ENCODE measurements around the gene GORASP2.

Gene GORASP2

DNA sequence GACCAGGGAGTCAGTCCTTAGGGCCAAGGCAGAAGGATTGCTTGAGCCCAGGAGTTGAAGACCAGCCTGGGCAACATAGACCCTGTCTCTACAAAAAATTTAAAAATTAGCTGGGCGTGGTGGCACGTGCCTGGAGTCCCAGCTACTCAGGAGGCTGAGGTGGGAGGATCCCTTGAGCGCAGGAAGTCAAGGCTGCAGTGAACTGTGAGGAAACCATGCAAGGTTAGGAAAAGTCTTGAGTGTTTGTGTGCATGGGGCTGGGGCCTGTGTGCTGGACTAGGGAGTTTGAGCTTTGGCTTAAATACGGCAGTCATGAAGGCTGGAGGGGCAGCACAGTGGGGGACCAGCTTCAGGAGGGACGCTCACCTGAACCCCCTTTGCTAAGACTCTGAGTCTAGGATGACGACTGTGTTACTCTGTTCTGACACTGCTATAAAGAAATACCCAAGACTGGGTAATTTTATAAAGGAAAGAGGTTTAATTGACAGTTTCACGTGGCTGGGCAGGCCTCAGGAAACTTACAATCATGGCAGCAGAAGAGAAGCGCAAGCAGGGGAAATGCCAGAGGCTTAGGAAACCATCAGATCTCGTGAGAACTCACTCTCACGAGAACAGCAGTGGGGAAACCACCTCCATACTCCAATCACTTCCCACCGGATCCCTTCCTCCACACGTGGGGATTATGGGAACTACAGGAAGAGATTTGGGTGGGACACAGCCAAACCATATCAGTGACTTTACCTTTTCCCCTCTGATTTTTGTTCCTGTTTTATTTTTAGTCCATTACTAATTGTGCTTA lies 39.4 kb downstream of the GORASP2 start:
- Mint-ChIP-seq H3K4me3 (no peak overlapping the region), H3K4me1 (peaks cover 9% of the 10 kb centered on the region), H3K27me3 (no peaks in the 10 kb centered on the region), H3K27ac (peak overlapping the region; percentile 3), H3K9me3 (no peaks in the 10 kb centered on the region), H3K36me3 (peaks cover 39% of the 10 kb centered on the region)
- ATAC-seq: no peak

DNA sequence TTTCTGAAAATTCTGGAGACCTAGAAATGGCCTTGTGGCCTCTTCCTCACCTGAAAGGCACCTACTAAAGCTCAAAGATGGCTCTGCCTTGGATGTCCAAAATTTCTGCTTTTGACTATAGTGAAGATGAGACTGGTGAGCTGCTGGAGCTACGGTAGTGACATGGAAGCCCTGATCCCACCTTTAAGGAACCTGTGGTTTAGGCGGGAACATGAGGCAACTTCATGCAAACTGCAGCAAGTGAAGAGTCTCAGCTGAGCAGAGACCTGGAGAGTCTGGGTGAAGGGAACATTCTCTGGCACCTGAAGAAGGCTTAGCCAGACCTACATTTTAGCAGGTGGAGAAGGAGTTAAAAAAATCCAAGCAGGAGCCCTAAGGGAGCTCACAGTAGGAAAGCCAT lies 40.0 kb downstream of the GORASP2 start:
- no peaks in the 10 kb centered on the region for H3K9me3 Mint-ChIP-seq
- ATAC-seq: no peak
- peaks cover 39% of the 10 kb centered on the region for H3K36me3 Mint-ChIP-seq
- no peaks in the 10 kb centered on the region for H3K27me3 Mint-ChIP-seq
- H3K4me3 Mint-ChIP-seq: no peak overlapping the region
- peaks cover 11% of the 10 kb centered on the region for H3K4me1 Mint-ChIP-seq
- peak overlapping the region; percentile 3 for H3K27ac Mint-ChIP-seq

DNA sequence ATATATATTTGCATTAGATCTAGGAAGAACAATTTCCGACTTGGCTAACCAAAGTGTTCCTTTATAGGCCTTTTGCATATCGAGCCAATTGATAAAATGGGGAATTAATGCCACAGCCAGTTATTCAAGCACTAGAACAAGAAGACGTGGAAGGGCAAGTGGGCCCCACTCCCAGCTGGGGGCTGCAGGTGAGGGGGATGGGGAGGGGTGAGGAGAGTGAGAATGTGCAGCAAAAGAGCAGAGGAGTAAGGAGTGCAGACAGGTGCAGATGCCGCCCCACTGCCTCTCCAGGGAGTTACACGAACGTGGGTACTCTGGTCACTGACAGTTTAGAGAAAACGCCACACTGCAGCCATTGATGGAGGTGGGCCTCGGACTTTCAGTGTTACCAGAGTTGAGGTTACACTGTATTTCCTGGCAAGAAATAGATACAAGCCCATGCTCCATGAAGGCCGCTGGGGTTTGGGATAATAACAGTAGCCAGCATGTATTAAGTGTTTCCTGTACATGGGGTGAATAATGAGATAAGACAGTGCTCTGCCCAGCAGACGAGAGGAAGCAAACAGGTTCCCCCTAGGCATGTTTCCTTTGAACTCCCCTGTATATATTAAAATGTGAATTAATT lies 40.9 kb downstream of the GORASP2 start:
- Mint-ChIP-seq H3K4me1 (peaks cover 19% of the 10 kb centered on the region), H3K36me3 (peaks cover 33% of the 10 kb centered on the region), H3K4me3 (no peak overlapping the region), H3K27ac (no peak overlapping the region), H3K9me3 (no peaks in the 10 kb centered on the region), H3K27me3 (no peaks in the 10 kb centered on the region)
- ATAC-seq: no peak

DNA sequence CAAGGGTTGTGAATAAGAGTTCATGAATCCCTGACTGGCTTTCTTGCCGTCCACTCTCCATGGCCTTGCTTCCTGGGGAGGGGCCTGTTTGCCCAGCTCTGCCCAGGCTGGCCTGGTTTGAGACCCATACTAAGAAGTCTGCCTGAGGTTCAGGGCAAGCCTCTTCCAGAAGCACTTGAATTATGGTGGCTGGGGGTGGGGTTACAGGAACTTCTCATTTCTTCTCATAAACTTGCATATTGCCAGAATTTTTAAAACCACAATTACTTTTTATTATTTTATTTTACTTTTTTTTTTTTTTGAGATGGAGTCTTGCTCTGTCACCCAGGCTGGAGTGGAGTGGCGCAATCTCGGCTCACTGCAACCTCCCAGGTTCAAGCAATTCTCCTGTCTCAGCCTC lies 42.0 kb downstream of the GORASP2 start:
- Mint-ChIP-seq H3K27ac (no peak overlapping the region), H3K36me3 (peaks cover 22% of the 10 kb centered on the region), H3K4me3 (no peak overlapping the region), H3K9me3 (no peaks in the 10 kb centered on the region), H3K4me1 (peaks cover 22% of the 10 kb centered on the region), H3K27me3 (no peaks in the 10 kb centered on the region)
- no peak for ATAC-seq

DNA sequence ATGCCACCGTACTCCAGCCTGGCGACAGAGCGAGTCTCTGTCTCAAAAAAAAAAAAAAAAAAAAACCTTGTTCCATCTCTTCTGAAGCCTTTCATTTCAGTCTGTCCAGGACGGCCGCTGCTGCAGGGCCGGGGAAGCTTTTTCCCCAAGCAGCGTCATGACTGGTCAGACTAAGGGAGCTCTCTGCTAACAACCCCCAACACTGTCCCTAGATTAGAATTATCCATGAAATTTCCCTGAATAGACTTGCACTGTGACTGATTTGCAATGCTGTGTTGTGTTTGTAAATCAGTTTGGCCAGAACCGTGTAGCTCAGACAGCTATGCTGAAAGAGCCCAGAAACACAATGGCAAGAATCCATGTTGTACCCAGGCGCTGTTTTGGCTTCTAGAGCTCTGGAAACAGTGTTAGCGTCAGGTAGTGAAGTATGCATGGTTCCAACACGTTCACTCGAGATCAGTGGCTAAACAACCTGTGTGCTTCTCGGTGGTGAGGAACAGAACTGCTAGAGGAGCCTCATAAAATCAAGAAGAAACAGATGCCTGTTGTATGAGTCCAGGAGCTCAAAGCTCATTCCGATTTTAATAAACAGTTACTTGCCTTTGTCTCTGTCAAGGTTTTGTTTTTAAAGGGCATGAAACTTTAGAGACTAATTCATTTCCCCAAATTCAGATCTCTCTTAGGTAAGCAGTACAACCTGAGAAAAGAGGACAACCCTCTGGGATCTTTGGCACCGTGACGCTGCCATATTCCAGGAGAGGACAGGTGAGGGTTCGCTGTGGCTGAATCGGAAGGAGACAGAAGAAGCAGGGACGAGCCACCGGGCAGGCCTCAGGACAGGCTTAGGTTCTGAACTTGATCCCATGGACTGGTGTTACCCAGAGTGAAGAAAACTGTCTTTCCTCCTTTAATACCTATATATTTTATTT lies 43.5 kb downstream of the GORASP2 start:
- peak overlapping the region; percentile 74 for H3K27ac Mint-ChIP-seq
- peaks cover 22% of the 10 kb centered on the region for H3K4me1 Mint-ChIP-seq
- no peaks in the 10 kb centered on the region for H3K27me3 Mint-ChIP-seq
- H3K36me3 Mint-ChIP-seq: peaks cover 10% of the 10 kb centered on the region
- no peaks in the 10 kb centered on the region for H3K9me3 Mint-ChIP-seq
- ATAC-seq: no peak
- H3K4me3 Mint-ChIP-seq: peak overlapping the region; percentile 85

DNA sequence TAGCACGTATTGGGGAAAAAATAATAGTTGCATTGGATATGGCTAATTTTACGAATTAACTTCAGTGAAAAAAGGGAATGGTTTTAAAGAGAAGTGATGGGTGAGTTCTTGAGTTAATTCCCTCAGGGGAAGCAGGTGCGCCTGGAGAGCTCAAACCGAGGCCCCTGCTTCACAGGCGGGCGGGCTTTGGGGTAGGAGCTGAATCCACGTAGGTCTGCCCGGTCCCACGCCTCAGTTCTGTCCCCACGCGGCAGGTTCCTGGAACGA lies 44.1 kb downstream of the GORASP2 start:
- H3K4me1 Mint-ChIP-seq: peaks cover 22% of the 10 kb centered on the region
- H3K9me3 Mint-ChIP-seq: no peaks in the 10 kb centered on the region
- no peaks in the 10 kb centered on the region for H3K27me3 Mint-ChIP-seq
- H3K36me3 Mint-ChIP-seq: peaks cover 5% of the 10 kb centered on the region
- H3K4me3 Mint-ChIP-seq: peak overlapping the region; percentile 85
- no peak for ATAC-seq
- peak overlapping the region; percentile 74 for H3K27ac Mint-ChIP-seq

DNA sequence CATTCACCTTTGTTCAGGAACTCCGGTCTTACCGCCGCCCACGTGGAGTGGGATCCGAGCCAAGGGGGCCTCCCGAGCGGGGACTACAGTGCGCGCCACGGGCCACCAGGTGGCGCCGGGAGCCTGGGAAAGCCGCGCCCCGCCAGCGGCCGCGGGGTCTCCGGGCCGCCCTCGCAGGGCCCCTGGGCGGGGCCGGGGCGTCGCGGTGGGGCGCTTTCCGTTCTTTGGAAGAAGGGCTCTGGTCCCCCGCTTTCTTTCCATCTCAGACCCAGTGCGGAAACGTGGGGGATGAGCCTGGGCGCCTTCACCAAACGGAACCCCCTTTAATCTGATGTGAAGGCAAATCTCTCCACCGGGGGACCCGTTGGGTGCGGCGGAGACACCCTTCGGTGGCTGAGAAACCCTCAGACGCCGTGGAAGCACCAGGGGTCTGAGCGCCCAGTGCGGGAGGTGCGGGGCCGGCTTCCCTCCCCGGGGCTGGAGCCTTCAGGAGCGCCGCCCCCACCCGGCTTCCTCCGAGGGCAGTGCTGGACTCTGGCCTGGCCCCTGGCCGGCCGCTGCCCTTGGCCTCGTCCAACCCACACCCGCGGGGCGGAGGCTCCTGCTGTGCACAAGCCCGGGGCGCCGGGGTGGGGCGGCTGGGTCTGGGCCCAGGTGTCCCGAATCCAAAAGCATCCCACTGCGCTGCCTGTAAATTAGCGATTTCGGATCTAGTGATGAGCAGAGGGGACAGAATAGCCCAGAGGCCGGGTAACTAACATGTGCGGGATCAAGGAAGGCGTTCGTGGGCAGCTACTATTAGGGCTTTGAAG lies 44.6 kb downstream of the GORASP2 start:
- peak; percentile 97 for ATAC-seq
- peak overlapping the region; percentile 85 for H3K4me3 Mint-ChIP-seq
- H3K9me3 Mint-ChIP-seq: no peaks in the 10 kb centered on the region
- H3K27me3 Mint-ChIP-seq: no peaks in the 10 kb centered on the region
- H3K4me1 Mint-ChIP-seq: peaks cover 22% of the 10 kb centered on the region
- peak overlapping the region; percentile 74 for H3K27ac Mint-ChIP-seq
- no peaks in the 10 kb centered on the region for H3K36me3 Mint-ChIP-seq

DNA sequence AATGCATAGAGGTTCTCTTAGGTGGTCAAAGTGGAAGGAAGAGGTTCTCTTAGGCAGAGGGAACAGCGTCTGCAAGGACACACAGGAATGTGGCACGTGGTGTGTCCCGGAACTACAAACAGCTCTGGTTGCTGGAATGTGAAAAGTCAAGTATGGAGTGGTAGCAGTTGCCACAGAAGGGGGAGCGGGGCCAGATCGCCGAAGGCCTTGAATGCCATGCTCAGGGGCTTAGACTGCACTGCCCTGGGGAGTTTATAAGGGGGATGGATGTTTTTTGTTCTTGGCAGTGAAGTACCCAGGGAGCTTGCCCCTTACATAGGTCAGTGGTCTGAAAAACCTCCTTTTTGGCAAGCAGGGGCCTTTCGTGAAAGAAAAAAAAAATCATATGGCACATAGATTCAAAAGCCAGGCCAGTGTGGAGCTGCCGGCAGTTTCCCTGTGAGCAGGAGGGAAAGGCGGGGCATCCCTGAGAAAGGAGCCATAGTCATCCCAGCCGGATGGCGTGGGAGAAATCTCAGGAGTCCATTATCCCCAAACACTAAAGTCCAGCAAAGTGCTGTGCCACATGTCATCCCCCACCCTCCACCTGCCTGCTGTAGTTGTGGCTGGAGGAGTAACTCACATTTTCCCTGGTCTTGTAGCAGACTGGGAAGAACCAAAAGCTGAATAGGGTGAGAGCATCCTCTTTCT lies 45.4 kb downstream of the GORASP2 start:
- H3K9me3 Mint-ChIP-seq: no peaks in the 10 kb centered on the region
- H3K4me1 Mint-ChIP-seq: peaks cover 22% of the 10 kb centered on the region
- peak overlapping the region; percentile 74 for H3K27ac Mint-ChIP-seq
- H3K4me3 Mint-ChIP-seq: peak overlapping the region; percentile 85
- H3K27me3 Mint-ChIP-seq: no peaks in the 10 kb centered on the region
- no peaks in the 10 kb centered on the region for H3K36me3 Mint-ChIP-seq
- no peak for ATAC-seq

DNA sequence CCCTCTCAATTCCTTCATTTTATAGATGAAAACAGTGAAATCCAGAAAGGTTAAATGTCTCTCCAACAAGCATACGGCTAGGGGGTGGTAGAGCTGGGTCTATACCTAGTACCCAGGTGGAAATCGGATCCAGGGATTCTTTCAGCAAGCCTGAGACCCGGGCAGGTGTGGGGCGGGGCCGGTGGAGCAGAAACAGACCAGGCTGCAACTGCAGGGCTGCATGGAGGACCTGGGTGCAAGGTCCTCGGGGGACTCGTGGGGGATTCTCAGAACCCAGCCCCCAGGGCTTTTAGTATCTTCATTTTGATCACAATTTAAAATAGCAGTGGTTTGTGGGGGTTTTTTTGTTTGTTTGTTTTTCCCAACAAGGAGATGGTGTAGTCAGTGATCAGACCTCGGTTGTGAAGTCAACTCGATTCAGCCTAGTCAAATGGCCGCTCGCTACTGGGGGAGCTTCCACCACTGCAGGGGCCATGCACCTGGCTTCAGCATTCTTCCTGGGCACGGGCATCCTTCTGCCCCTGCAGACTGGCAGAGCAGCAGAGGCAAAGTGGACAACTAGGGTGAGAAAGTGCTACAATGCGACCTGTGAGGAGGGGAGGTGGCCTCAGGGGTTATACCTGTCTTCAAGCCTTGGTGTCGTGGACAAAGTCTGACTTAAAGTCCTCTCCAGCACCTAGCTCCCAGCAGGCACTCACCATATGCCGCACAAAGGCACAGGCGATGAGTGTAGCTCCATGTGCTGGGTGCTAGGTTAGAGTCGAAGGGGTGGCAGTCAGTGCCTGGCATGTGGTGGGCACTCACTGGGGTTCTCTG lies 46.3 kb downstream of the GORASP2 start:
- H3K36me3 Mint-ChIP-seq: no peaks in the 10 kb centered on the region
- ATAC-seq: no peak
- no peak overlapping the region for H3K4me3 Mint-ChIP-seq
- H3K27ac Mint-ChIP-seq: no peak overlapping the region
- peaks cover 22% of the 10 kb centered on the region for H3K4me1 Mint-ChIP-seq
- H3K9me3 Mint-ChIP-seq: no peaks in the 10 kb centered on the region
- no peaks in the 10 kb centered on the region for H3K27me3 Mint-ChIP-seq

DNA sequence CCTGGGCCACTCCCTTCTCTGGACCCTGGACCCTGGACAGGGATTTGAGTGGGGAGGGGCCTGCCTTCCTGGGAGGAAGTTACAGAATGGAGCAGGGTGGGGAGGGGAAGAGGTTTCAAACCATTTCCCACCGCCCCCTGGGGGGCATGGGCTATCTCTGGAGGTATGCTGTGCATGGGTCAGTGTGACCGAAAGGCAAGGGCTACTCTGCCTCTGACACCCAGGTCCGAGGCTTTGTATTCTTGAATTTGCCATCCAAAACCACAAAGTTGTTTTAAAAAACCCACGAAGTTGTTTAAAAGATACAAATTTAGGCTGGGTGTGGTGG lies 46.9 kb downstream of the GORASP2 start:
- no peak overlapping the region for H3K4me3 Mint-ChIP-seq
- H3K27me3 Mint-ChIP-seq: no peaks in the 10 kb centered on the region
- no peak overlapping the region for H3K27ac Mint-ChIP-seq
- H3K4me1 Mint-ChIP-seq: peaks cover 22% of the 10 kb centered on the region
- no peaks in the 10 kb centered on the region for H3K9me3 Mint-ChIP-seq
- ATAC-seq: no peak
- H3K36me3 Mint-ChIP-seq: no peaks in the 10 kb centered on the region

DNA sequence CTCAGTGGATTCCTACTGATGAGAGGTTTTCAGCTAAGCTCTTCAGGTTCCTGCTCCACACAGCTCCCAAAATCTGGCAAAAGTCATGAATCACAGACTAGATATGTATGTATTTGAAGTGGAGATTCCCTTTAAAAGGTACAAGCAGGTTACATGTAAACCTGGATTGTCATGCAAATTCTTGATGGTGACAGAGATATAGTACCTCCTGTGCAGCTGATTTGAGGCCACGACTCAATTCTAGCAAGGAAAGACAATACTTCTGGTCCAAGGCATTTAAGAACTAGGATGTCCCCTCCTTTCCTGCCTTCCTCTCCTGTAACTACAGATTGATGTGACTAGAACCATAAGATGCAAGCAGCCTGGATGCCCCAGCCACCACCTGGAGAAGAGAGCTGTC lies 55.0 kb downstream of the GORASP2 start:
- Mint-ChIP-seq H3K27me3 (no peaks in the 10 kb centered on the region), H3K4me1 (peaks cover 17% of the 10 kb centered on the region), H3K36me3 (no peaks in the 10 kb centered on the region), H3K4me3 (no peak overlapping the region), H3K9me3 (no peaks in the 10 kb centered on the region), H3K27ac (no peak overlapping the region)
- no peak for ATAC-seq

DNA sequence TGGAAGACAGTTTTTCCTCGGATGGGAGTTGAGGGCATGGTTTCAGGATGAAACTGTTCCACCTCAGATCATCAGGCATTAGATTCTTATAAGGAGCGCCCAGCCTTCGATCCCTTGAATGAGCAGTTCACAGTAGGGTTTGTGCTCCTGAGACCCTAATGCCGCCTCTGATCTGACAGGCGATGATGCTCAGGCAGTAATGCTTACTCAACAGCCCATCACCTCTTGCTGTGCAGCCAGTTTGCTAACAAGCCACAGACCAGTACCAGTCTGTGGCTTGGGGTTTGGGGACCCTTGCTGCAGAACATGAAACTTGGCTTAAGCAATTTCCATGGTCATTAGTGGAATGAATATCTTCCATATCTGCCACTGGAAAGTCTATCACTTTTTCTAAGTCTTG lies 56.4 kb downstream of the GORASP2 start:
- no peaks in the 10 kb centered on the region for H3K36me3 Mint-ChIP-seq
- no peaks in the 10 kb centered on the region for H3K27me3 Mint-ChIP-seq
- H3K4me3 Mint-ChIP-seq: no peak overlapping the region
- peaks cover 17% of the 10 kb centered on the region for H3K4me1 Mint-ChIP-seq
- H3K27ac Mint-ChIP-seq: no peak overlapping the region
- H3K9me3 Mint-ChIP-seq: no peaks in the 10 kb centered on the region
- no peak for ATAC-seq

DNA sequence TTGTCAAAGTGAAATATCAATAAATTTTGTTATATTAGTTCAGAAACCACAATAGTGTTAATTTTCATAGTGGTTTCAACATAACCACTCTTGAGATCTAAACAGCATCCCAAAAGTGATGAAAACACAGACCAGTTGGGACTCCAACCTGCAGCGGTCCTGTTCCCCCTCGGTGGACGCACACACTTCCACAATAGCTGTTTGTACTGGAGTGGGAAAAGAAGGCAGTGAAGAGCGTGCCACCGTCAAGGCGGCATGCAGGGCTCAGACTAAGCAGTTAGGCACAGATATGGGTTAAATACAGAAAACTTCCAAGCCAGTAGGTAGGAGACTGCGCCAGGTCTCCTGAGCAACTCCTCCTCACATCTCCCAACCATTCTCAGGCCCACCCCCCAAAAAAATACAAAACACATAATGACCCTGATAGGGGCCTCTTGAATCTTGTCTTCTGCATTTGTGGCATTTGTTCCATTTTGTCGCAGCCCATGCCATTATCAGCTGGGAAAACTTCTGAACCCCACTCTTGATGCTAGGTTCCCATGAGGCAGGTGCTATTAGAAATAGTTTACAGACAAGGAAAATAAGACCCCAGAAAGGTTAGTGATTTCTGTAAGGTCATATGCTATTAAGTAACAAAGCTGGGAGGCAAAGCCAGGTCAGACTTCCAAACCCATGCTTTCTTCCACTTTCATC lies 57.7 kb downstream of the GORASP2 start:
- ATAC-seq: no peak
- H3K4me3 Mint-ChIP-seq: no peak overlapping the region
- H3K4me1 Mint-ChIP-seq: peaks cover 12% of the 10 kb centered on the region
- no peak overlapping the region for H3K27ac Mint-ChIP-seq
- H3K9me3 Mint-ChIP-seq: no peaks in the 10 kb centered on the region
- no peaks in the 10 kb centered on the region for H3K27me3 Mint-ChIP-seq
- peaks cover 11% of the 10 kb centered on the region for H3K36me3 Mint-ChIP-seq

Measured in stimulated activated memory B cell treated with anti-CD40 and anti-IgM and Interleukin-4, amounts not matched to agents 10 μg/mL and 1 μg/mL and 100 μg/mL, for 72 hours (primary cell).